ENCODE results near the gene MAST1.

GRCh38 chr19:12921047-12921446 lies 82.7 kb downstream of the MAST1 start:
- TF ChIP-seq POLR2A (IDR thresholded peaks at IDR 0.05): no peak
- no peak for TF ChIP-seq CTCF (IDR thresholded peaks at IDR 0.05)
